CD4-positive, alpha-beta T cell treated with Interleukin-1 beta for 1 hour (primary cell): ENCODE results near the gene HPSE2.

Experiments
- DNase-seq, 2 donors: peaks; one replicate each; pipeline ENCODE4 v3.0.0-alpha.2; 2020 to 2022

The HPSE2 gene

DNA sequence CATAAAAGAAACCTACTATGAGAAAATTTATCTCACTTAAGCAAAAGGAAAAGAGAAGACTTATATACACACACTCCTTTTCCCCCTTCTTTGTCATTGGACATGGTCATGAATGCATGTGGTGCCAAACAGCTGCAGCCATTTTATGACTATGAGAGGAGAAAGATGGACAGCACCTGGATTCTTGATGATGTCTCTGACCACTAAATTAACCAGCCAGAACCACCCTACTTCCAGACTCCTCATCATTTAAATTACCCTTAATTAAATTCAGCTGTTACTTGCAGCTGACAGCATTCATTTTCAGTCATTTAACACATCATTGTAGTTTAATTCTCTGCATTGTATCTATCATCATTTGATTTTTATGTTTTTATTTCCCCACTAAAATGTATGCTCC is 409.9 kb downstream of the HPSE2 start:
- no peak for DNase-seq

DNA sequence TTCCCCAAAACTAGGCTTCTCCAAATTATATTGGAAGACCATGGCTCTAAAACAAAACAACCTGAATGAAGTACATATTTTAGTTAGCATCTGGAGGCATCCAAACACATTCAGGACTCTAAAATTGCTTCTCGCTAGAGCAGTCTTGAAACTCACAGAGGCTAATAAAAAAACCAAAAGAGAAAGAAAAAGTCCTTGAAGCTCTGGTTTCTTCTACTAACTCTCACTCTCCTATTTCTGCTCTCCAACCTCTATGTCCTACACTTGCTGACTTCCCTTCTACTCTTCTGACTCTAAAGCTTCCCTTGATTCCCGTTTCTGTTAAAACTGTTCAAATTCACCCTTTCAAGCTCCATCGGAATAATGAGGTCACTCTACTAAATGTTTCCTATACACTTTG is 418.3 kb downstream of the HPSE2 start:
- DNase-seq, result no peak

DNA sequence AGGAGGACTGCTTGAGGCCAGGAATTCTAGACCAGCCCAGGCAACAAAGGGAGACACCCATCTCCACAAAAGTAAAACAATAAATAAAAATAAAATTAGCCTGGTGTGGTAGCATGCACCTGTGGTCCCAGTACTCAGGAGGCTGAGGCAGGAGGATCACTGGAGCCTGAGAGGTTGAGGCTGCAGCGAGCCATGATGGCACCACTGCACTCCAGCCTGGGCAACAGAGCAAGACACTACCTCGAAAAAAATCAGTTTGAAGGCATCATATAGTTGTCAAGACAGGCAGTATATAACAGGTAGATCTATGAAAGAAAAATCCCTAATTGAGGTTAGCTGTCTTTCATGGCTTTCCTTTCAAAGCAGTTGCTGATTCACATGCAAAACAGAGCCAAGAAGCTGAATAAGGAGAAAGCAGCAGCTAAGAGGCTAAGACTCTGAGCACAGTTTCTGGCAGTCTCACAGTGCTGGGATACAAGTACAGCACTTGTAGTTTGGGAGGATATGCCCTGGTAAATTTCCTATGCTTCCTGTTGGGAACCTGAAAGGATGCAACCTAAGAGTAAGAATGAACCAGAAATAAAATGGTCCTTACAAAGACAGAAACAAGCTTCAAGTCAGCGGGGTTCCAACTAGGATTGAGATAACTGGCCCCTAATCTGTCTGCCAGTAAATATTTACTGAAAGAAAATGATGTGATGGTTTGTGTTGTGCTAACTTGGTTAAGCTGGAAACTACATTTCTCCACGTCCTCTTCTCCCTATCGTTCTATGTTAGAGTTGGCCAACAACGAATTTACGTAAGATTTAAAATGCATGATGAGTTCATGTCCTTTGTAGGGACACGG is 420.4 kb downstream of the HPSE2 start:
- no peak for DNase-seq

DNA sequence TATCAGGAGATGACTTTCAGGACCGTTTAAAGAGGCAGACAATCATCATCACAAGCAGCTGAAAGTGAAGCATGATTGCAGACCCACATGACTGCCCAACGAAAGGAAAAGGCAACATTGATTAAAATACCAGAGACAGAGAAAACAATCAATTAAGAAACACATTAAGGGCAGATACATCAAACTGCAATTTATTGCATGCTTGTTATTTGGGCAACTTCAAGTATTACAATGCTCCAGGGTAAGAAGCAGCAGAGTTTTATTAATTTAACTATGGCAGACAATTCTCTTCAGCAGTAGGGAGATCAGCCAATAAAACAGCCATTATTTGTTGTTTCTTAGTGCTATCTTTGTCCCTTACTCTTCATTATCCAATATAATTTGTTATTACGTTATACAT is 421.2 kb downstream of the HPSE2 start:
- no peak for DNase-seq

DNA sequence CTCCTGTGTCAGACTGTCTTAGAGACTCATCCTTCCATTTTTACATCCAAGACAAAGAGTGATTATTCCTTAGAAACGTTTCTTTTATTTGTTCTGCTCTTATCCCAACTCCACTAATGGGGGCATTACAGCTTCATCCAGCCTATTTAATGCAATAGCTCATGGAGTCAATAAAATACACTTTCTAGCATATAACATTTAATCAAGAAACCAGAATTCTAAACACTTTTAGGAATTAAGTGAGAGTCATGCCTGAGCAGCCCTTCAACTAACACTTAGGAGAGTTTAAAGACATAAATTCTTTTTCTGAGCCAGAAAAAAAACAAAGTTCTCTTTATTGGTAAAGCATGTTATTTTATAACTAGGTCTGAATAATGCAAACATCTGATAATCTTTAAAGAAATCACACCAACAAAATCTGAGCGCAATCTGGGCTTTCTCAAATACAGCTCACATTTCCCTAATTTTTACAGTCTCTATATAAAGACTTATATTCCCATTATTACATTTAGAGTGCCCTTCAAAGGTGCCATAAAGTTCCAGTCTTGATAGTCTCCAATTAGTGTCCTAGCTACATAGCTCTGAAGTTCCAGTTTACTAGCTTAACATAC is 427.3 kb downstream of the HPSE2 start:
- no peak for DNase-seq

DNA sequence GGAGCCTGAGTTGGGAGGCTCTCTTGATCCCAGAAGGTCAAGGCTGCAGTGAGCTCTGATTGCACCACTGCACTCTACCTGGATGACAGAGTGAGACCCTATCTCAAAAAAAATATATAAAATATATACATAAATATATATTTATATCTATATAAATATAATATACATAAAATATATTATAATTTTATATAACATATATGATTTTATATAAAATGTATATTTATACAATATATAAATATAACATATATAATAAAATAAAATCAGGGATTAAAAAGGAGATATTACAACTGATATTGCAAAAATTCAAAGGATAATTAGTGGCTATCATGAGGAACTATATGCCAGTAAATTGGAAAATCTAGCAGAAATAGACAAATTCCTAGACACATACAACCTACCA is 435.4 kb downstream of the HPSE2 start:
- no peak for DNase-seq

DNA sequence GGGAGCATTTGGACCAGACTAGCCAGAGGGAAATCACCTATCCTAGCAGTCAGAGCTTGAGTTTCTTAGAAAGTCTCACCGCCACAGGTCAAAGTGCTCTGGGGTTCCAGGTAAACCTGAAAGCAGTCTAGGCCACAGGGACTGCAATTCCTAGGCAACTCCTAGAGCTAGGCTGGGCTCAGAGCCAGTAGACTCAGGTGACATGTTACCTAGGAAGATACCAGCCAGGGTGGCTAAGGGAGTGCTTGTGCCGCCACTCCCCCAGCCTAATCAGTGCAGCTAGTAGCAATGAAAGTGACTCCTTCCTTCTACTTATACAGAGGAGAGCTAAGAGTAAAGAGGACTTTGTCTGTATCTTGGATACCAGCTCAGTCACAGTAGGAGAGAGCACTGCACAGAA is 440.2 kb downstream of the HPSE2 start:
- DNase-seq, result no peak

DNA sequence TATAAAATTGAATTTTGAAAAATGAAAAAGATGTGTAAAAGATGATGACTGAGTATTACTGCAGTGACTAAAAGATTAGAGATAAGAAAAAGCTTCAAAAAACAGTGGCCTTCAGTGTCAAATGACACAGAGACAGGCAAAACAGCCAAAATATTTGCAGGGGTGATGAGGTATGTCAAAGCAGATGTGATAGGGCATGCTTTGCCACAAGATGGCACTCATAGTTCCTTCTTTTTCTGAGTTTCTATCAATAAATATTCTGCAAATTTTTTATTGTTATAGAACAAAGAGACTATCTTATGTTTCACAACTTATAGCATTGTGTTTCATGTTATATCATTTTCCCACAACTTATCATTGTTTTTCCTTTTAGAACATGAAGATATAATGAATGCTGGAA is 444.8 kb downstream of the HPSE2 start:
- DNase-seq, result no peak

DNA sequence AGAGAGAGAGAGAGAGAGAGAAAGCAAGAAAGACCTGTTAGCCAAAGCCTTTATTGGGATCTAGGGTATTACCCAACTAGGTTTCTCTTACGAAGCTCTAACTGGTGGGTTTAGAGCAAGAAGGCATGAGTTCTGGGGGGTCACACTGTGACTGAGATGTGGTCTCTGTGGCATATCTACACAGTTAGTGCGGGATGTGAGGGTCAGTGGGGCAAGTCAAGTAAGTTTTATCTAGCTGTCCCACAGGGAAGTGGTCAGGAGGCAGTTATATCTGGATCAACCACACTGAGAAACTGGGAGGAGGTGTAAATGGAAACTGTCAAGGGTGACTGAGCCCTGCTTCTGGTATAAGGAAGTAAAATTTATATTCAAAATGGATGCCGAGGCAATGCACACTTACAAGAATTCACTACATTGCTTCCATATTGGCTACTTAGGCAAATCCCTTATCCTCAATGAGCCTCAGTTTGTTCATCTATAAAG is 457.3 kb downstream of the HPSE2 start:
- DNase-seq, result no peak

DNA sequence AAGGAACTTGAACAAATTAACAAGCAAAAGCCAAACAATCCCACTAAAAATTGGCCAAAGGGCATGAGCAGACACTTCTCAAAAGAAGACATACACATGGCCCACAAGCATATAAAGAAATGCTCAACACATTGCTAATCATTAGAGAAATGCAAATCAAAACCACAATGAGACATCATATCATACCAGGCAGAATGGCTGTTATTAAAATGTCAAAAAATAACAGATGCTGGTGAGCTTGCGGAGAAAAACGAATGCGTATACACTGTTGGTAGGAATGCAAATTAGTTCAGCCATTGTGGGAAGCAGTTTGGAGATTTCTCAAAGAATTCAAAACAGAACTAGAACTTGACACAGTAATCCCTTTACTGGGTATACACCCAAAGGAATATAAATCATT is 477.2 kb downstream of the HPSE2 start:
- no peak for DNase-seq

DNA sequence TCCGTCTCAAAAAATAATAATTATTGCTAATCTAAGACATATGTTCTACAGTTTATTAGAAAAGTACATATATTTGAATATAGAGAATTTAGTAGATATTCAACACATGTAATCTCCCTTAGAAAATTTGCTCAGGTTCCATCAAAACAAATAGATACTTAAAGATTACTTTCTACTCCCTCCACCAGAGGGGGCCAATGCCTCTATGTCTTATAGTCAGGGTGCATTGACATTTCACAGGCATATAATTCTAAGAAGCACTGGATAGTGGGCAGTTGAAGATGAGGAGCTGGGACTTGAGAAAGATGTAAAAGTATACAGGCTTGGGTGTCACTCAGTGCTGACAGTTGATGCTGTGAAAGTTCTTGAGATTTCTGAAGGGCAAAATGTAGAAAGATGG is 487.4 kb downstream of the HPSE2 start:
- no peak for DNase-seq

DNA sequence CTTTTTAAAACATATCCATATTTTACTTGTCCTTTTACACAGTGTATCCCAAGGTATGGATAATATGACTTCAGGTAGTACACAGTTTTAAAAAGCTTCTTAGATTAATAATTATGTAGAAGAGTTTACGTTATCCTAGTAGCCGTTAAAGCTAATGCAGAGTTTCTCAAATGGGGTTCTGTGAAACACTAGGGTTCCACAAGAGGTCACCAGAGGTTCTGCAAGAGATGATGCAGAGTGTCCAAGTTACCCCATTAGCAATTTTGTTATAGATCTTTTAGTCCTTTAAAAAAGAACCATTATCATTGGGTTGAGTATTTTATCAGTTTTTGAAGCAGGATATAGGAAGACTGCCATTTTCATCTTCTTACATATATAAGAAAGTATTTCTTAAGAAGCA is 490.0 kb downstream of the HPSE2 start:
- no peak for DNase-seq

DNA sequence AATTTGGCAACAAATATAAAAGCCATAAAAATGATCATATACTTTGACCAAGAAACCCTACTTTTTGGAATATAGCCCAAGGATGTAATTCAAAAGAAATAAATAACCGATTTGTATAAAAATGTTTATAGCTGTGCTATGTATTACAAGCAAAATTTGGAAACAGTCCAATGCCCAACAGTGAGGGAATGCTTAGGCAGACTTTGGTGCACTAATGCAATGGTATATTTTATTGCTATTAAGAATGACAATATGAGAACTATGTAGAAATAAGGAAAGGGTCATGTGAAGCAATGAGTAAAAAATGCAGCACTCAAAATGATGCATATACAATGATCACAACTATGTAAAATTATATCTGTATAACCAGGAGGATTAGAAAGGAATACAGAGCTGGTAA is 515.1 kb downstream of the HPSE2 start:
- DNase-seq, result no peak

DNA sequence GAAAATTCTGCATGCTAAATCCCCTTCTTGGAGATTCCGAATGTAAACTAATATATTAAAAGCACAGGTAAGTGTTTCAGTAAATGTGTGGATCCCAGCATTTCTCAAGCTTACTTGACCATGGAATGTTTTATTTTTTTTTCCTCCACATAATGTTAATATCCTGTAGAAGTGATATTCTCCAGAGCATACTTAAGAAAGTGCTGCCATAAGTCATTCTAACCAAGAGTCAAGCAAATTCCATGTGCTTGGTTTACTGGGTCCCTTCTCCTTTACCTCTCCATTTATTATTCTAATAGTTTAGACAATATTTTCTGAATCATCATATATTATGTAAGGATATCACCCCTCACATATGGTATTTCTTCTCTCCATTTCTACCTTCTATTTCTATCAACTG is 522.1 kb downstream of the HPSE2 start:
- no peak for DNase-seq

DNA sequence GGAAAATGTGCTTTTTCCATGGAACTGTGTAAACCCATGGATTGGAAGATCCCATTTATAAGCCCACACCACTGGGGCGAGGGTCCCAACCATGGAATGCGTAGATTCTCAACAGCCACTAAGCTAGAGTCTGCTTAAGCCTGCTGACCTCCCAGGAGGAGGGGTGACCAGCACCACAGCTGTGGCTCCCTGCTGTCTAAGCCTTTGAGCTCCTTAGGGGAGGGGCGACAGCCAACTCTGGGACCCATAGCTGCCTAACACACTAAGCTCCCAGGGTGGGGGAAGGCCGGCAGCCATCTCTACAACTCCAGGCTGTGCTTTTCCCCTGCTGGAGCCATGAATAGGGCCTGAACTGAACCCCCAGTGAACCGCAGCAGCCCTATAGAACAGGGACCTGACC is 539.1 kb downstream of the HPSE2 start:
- DNase-seq, result no peak

DNA sequence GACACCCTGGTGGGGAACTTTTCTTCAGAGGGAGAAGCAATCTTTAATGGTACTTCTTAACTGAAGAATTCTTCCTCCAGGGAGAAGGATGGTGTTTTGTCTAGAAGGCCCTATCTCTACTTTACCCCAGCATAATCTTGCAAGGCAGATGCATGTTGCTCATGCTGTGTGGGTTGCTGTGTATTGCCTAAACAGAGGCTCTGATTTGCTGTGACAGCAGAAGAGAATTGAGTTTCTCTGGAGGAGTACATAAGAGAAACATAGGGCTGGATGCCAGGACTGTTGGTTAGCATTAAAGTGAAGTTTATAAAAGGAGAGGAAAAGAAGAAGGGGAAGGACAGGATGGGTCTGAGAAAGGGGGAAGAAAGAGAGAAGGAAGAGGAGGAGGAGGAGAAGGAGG is 540.8 kb downstream of the HPSE2 start:
- no peak for DNase-seq

DNA sequence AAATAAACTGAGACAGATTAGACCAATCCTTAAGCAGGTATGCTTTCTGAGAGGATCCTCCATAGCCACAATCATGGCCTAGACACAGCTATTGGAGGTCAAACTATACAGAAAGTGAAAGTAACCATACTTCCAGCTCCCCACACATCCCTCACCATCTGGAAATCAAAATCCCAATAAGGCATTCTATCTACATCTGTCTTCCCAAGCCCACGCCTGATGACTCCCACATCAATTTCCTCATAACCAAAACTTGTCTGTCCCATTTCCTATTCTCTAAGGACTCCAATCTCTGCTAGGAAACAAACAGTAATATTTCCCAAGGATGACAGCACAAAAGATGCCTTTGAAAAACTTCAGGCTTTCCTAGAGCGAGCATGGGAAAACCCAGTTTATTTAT is 541.6 kb downstream of the HPSE2 start:
- no peak for DNase-seq

DNA sequence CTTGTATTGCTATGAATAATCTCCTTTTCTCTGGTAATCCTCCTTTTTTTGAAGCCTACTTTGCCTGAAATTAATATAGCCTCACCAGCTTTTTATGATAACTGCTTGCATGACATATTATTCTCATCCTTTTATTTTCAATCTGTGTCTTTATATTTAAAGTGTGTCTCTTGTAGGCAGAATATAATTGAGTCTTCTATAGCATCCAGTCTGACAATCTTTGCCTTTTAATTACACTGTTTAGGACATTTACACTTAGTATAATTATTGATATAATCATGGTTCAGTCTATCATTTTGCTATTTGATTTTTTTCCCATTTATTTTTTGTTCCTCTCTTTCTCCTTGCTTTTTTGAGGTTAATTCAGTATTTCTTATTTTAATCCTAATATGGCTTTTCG is 548.0 kb downstream of the HPSE2 start:
- DNase-seq, result no peak

DNA sequence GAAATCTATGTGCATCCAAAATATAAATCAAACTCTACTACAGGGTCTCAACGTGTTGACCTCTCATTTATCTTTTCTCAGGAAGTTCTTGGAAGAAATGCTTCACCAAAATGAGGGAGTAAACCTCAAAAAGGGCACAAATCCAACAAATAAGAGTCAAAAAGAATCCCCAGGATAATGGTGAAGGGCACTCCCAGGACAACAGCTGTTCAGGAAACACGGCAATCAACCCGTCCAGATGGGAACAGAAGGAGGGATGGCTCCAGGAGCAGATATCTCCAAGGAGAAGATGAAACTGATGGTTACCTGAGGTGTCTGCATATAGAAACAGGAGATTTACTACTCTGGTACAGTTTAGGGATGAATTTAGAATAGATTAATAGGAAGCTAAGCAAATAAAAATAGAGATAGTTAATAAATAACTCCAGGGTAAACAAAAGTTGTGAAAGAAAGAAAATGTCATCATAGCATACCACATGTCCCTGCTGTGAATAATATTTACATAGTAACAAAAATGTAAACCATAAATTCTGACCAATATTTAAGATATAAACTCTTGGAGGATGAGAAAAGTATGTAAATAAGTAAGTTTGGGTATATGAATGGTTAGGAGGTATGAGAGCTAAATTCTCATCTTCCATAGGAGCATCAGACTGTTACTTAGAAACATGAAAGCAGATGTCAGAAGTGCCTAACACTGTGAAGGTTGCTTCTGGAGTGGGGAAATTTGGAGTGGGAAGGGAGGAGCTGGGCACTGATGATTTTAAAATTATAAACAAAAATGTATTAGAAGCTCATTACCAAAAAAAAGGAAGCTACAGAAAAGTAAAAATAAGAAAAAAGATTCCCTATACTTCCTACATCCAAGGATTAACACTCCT is 551.4 kb downstream of the HPSE2 start:
- no peak for DNase-seq

DNA sequence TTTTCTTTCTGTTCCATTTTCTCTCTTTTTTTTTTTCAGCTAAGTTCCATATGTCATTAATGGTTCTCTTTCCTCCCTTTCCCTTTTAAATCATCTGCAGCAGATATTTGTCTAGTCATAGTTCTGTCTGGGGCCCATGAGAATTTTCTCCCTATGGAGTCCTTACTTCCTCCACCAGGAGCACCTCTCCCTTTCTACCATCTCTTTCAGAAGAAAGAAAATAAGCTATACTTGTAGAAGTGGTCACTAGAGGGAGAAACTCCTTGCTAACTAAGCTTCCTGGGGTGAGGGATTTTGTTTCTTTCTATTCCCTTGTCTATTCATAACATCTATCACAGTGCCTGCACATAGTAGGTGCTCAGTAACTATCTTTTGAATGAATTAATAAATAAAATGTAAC is 558.8 kb downstream of the HPSE2 start:
- DNase-seq, result no peak

DNA sequence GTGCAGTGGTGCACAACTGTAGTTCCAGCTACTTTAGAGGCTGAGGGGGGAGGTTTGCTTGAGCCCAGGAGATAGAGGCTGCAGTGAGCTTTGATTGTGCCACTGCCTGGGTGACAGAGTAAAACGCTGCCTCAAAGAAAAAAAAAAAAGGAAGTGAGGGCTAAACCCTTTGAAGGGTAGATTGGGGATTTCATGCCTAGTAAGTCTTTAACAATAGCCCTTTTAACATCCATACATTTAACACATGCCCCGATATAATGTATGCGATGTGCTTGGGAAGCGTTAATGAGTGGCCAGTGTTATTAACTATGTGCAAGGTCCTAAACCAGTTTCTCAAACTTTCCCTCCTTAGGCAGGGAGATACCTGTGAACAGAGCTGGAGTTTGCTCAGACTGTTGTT is 559.8 kb downstream of the HPSE2 start:
- DNase-seq, result no peak

DNA sequence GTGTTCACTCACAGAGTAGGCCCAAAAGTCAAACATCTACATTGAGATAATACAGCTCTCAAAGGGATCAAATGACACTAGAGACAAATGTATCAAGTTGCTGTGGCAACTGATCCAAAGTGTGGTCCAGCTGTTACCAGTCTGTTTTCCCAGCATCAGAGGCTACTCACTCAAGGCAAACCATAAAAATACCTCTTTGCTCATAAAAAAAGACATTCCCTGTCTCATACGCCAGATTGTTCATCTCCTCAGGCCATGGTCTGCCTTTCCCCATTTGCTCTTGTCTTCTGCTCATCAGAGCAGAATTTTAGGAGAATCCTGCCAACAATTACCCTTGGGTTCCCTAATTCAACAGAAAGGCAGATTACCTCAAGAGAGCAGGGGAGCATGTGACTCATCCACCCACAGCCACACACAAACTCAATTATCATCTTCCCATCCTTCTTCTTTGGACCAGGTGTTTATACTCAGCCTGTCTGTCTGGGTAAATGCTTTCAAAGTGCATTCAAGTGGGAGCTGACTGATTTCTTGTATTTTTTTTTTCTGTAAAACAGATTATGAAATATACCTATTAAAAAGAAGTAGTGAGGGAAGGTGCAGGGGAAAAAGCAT is 562.4 kb downstream of the HPSE2 start:
- no peak for DNase-seq

DNA sequence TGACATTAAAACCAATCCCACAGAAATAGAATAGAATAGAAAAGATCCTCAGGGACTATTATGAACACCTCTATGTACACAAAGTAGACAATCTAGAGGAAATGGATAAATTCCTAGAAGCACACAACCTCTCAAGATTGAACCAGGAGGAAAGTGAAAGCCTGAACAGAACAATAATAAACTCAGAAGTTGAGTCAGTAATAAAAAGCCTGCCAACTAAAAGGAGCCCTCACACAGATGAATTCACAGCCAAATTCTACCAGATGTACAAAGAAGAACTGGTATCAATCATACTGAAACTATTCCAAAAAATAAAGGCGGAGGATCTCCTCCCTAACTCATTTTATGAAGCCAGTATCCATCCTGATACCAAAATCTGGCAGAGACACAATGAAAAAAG is 568.6 kb downstream of the HPSE2 start:
- no peak for DNase-seq
